BLaER1 (cell line): ENCODE results near the gene SNX24.
A peak's percentile ranks its signal among the peaks of the same experiment; 100 is the strongest.

Experiments used
- H3K27ac ChIP-seq: shearing (Covaris generic); formaldehyde crosslinking; 2 replicates; pipeline ENCODE4 v1.8.1; 2022
- H3K27me3 ChIP-seq: shearing (Covaris generic); formaldehyde crosslinking; 2 replicates; pipeline ENCODE4 v1.8.1; 2022
- H3K36me3 ChIP-seq: shearing (Covaris generic); formaldehyde crosslinking; 2 replicates; pipeline ENCODE4 v1.8.1; 2022
- H3K4me1 ChIP-seq: shearing (Covaris generic); formaldehyde crosslinking; 2 replicates; pipeline ENCODE4 v1.8.1; 2022
- H3K4me2 ChIP-seq: shearing (Covaris generic); formaldehyde crosslinking; 2 replicates; pipeline ENCODE4 v1.8.1; 2022
- H3K4me3 ChIP-seq: shearing (Covaris generic); formaldehyde crosslinking; 2 replicates; pipeline ENCODE4 v1.8.1; 2022
- H3K9ac ChIP-seq: shearing (Covaris generic); formaldehyde crosslinking; 2 replicates; pipeline ENCODE4 v1.8.1; 2022
- H3K9me3 ChIP-seq: shearing (Covaris generic); formaldehyde crosslinking; 2 replicates; pipeline ENCODE4 v1.8.1; 2022
- H4K20me1 ChIP-seq: shearing (Covaris generic); formaldehyde crosslinking; 2 replicates; pipeline ENCODE4 v1.8.1; 2022
- Cebpa-rat ChIP-seq: shearing (Covaris generic); IDR thresholded peaks from 2 replicates; pipeline ENCODE4 v1.8.1; 2022

Gene SNX24

GRCh38 chr5:122845229-122846050 lies at the start of gene SNX24:
SNX24 (plus strand) TSS chr5:122845613; CDS start chr5:122845634, 21 bp downstream.
- Histone ChIP-seq H3K9me3 (no peaks in the 10 kb centered on the region), H4K20me1 (no peaks in the 10 kb centered on the region), H3K27ac (peak within 1 kb of the TSS; percentile 68), H3K9ac (peak within 1 kb of the TSS; percentile 75), H3K4me3 (peak within 1 kb of the TSS; percentile 77), H3K4me1 (peaks cover 23% of the 10 kb centered on the region), H3K4me2 (peak within 1 kb of the TSS; percentile 81), H3K27me3 (peaks cover 29% of the 10 kb centered on the region; the same call in 1 of the 2 replicates), H3K36me3 (no peaks in the 10 kb centered on the region)
- TF ChIP-seq Cebpa-rat: no peak

GRCh38 chr5:122805481-122805880 lies 39.9 kb upstream of the SNX24 start:
- Histone ChIP-seq H3K27me3 (no peaks in the 10 kb centered on the region), H3K27ac (no peak overlapping the region), H3K9me3 (no peaks in the 10 kb centered on the region), H3K9ac (no peak overlapping the region), H3K4me2 (no peak overlapping the region), H3K4me1 (no peaks in the 10 kb centered on the region), H3K4me3 (no peak overlapping the region), H3K36me3 (peaks cover 83% of the 10 kb centered on the region), H4K20me1 (no peaks in the 10 kb centered on the region)
- no peak for TF ChIP-seq Cebpa-rat

- Histone ChIP-seq H3K4me2 (no peak overlapping the region), H3K36me3 (peaks cover 50% of the 10 kb centered on the region), H3K9ac (no peak overlapping the region), H3K9me3 (no peaks in the 10 kb centered on the region), H3K4me1 (no peaks in the 10 kb centered on the region), H3K4me3 (no peak overlapping the region), H3K27me3 (no peaks in the 10 kb centered on the region), H4K20me1 (0 out of 2 replicates have a peak, but pooled peaks cover 6% of the 10 kb centered on the region), H3K27ac (no peak overlapping the region)
- TF ChIP-seq Cebpa-rat: no peak
These were observed 35.0 kb upstream of the SNX24 start for GRCh38 chr5:122810405-122810804.

GRCh38 chr5:122815218-122815767 lies 30.1 kb upstream of the SNX24 start:
- no peak overlapping the region for H3K9ac ChIP-seq
- no peaks in the 10 kb centered on the region for H3K27me3 ChIP-seq
- H3K4me1 ChIP-seq: no peaks in the 10 kb centered on the region
- H3K4me2 ChIP-seq: no peak overlapping the region
- H3K4me3 ChIP-seq: no peak overlapping the region
- no peaks in the 10 kb centered on the region for H3K9me3 ChIP-seq
- 0 out of 2 replicates have a peak, but pooled peaks cover 6% of the 10 kb centered on the region for H4K20me1 ChIP-seq
- TF ChIP-seq Cebpa-rat: no peak
- no peak overlapping the region for H3K27ac ChIP-seq
- peaks cover 46% of the 10 kb centered on the region for H3K36me3 ChIP-seq

- TF ChIP-seq Cebpa-rat: no peak
- no peaks in the 10 kb centered on the region for H3K27me3 ChIP-seq
- H3K9ac ChIP-seq: no peak overlapping the region
- no peak overlapping the region for H3K27ac ChIP-seq
- H3K36me3 ChIP-seq: peaks cover 49% of the 10 kb centered on the region
- no peak overlapping the region for H3K4me2 ChIP-seq
- 0 out of 2 replicates have a peak, but pooled peaks cover 6% of the 10 kb centered on the region for H4K20me1 ChIP-seq
- no peaks in the 10 kb centered on the region for H3K4me1 ChIP-seq
- no peaks in the 10 kb centered on the region for H3K9me3 ChIP-seq
- no peak overlapping the region for H3K4me3 ChIP-seq
These were observed 28.7 kb upstream of the SNX24 start for GRCh38 chr5:122816756-122817155.

- Histone ChIP-seq H3K9ac (no peak overlapping the region), H4K20me1 (no peaks in the 10 kb centered on the region), H3K4me1 (no peaks in the 10 kb centered on the region), H3K4me2 (no peak overlapping the region), H3K9me3 (no peaks in the 10 kb centered on the region), H3K27ac (no peak overlapping the region), H3K27me3 (no peaks in the 10 kb centered on the region), H3K36me3 (peaks cover 37% of the 10 kb centered on the region), H3K4me3 (no peak overlapping the region)
- no peak for TF ChIP-seq Cebpa-rat
These were observed 13.4 kb upstream of the SNX24 start for GRCh38 chr5:122831984-122832383.

GRCh38 chr5:122835681-122836080 lies 9.7 kb upstream of the SNX24 start:
- Histone ChIP-seq H3K9ac (no peak overlapping the region), H3K27me3 (no peaks in the 10 kb centered on the region), H3K4me3 (no peak overlapping the region), H3K27ac (no peak overlapping the region), H3K4me2 (no peak overlapping the region), H4K20me1 (no peaks in the 10 kb centered on the region), H3K9me3 (no peaks in the 10 kb centered on the region), H3K36me3 (peaks cover 9% of the 10 kb centered on the region), H3K4me1 (0 out of 2 replicates have a peak, but pooled peaks cover 9% of the 10 kb centered on the region)
- no peak for TF ChIP-seq Cebpa-rat

- no peak overlapping the region for H3K4me3 ChIP-seq
- H4K20me1 ChIP-seq: no peaks in the 10 kb centered on the region
These were observed 8.5 kb upstream of the SNX24 start for GRCh38 chr5:122836947-122837346.

GRCh38 chr5:122839731-122840130 lies 5.7 kb upstream of the SNX24 start:
- H3K9me3 ChIP-seq: no peaks in the 10 kb centered on the region

More at GRCh38 chr5:122836947-122837346, 8.5 kb upstream of the SNX24 start:
- Histone ChIP-seq H3K36me3 (0 out of 2 replicates have a peak, but pooled peaks cover 3% of the 10 kb centered on the region), H3K9me3 (no peaks in the 10 kb centered on the region), H3K27ac (no peak overlapping the region), H3K27me3 (no peaks in the 10 kb centered on the region), H3K9ac (no peak overlapping the region), H3K4me2 (no peak overlapping the region), H3K4me1 (0 out of 2 replicates have a peak, but pooled peaks cover 10% of the 10 kb centered on the region)
- no peak for TF ChIP-seq Cebpa-rat

GRCh38 chr5:122842016-122842580 lies 3.3 kb upstream of the SNX24 start:
- Histone ChIP-seq H3K4me1 (peaks cover 25% of the 10 kb centered on the region), H3K36me3 (no peaks in the 10 kb centered on the region), H3K9ac (no peak overlapping the region), H3K27ac (no peak overlapping the region), H3K4me3 (no peak overlapping the region), H3K27me3 (peaks cover 29% of the 10 kb centered on the region; the same call in 1 of the 2 replicates), H3K4me2 (no peak overlapping the region), H4K20me1 (no peaks in the 10 kb centered on the region), H3K9me3 (no peaks in the 10 kb centered on the region)
- no peak for TF ChIP-seq Cebpa-rat

More at GRCh38 chr5:122839731-122840130, 5.7 kb upstream of the SNX24 start:
- Histone ChIP-seq H3K4me2 (peak overlapping the region; percentile 21; the same call in 1 of the 2 replicates), H3K9ac (no peak overlapping the region), H3K27ac (no peak overlapping the region), H4K20me1 (no peaks in the 10 kb centered on the region), H3K4me3 (no peak overlapping the region), H3K27me3 (peaks cover 14% of the 10 kb centered on the region; the same call in 1 of the 2 replicates), H3K4me1 (peaks cover 23% of the 10 kb centered on the region), H3K36me3 (no peaks in the 10 kb centered on the region)
- TF ChIP-seq Cebpa-rat: no peak
